IMR-90 (cell line): ENCODE results near the gene ILRUN. TPM values are rescaled to one million over a fixed set of nuclear protein-coding genes. Genes with fewer than 3 reads are reported as not detected.

Source experiments
- ATAC-seq: fragments of 200-7000 bp; cut with Tn5 transposase; 2 replicates; pipeline ENCODE4 v1.9.1; 2020; ENCODE audit warnings: low read depth, mild to moderate bottlenecking, moderate library complexity
- BruUV-seq: library from RNA; stranded (reverse); fragments of 400-500 nt; replicated peaks from 2 replicates; lab custom pipeline; 2021; lab: Mats Ljungman, UMichigan
- CTCF ChIA-PET: fragments of 300-600 bp; formaldehyde crosslinking; extraction: SDS; loops from one replicate; lab custom pipeline; 2021; ENCODE audit warnings: antibody characterized with exemption; lab: Yijun Ruan, JAX
- POLR2A ChIA-PET: fragments of 300-600 bp; sonication (Branson Sonifier 250); formaldehyde crosslinking; loops from one replicate; lab custom pipeline; 2022; ENCODE audit warnings: antibody characterized with exemption; ENCODE audit not compliant: unreplicated experiment; lab: Charles Lee
- DNase-seq: peaks from one replicate; pipeline ENCODE4 v3.0.0; 2013
- H2AFZ ChIP-seq: replicated peaks from 2 replicates; pipeline ENCODE3; 2013; ENCODE audit warnings: low read length, mild to moderate bottlenecking; ENCODE audit not compliant: poor library complexity
- H2AK5ac ChIP-seq: 2 replicates; pipeline ENCODE4 v1.6.1; 2013; ENCODE audit warnings: low read depth, low read length, inconsistent platforms
- H2AK9ac ChIP-seq: replicated peaks from 2 replicates; pipeline ENCODE3; 2013; ENCODE audit warnings: mild to moderate bottlenecking, low read depth, low read length, moderate library complexity; ENCODE audit not compliant: poor library complexity
- H2BK120ac ChIP-seq: 2 replicates; pipeline ENCODE4 v1.6.1; 2013; ENCODE audit warnings: low read depth, low read length, inconsistent platforms
- H2BK15ac ChIP-seq: 3 replicates; pipeline ENCODE4 v1.6.1; 2013; ENCODE audit warnings: low read depth, low read length, inconsistent platforms
- H2BK20ac ChIP-seq: 2 replicates; pipeline ENCODE4 v1.6.1; 2013; ENCODE audit warnings: low read depth, mild to moderate bottlenecking, inconsistent platforms, low read length, moderate library complexity
- H2BK5ac ChIP-seq: 2 replicates; pipeline ENCODE4 v1.6.1; 2013; ENCODE audit warnings: mild to moderate bottlenecking, low read depth, low read length, inconsistent platforms; ENCODE audit not compliant: poor library complexity, severe bottlenecking
- H3K14ac ChIP-seq: replicated peaks from 2 replicates; pipeline ENCODE4 v1.6.1; 2013; ENCODE audit warnings: low read depth, low read length, inconsistent platforms
- H3K18ac ChIP-seq: 2 replicates; pipeline ENCODE4 v1.6.1; 2013; ENCODE audit warnings: low read depth, low read length, control low read depth
- H3K23ac ChIP-seq: 2 replicates; pipeline ENCODE4 v1.6.1; 2013; ENCODE audit warnings: low read depth, low read length, inconsistent platforms
- H3K27ac ChIP-seq: 2 replicates; pipeline ENCODE4 v1.5.1; 2013; ENCODE audit warnings: mild to moderate bottlenecking, control low read depth, low read length; ENCODE audit not compliant: insufficient read depth
- H3K27me3 ChIP-seq: 2 replicates; pipeline ENCODE4 v1.6.1; 2013; ENCODE audit warnings: low read length; ENCODE audit not compliant: control insufficient read depth, insufficient read depth
- H3K36me3 ChIP-seq: 2 replicates; pipeline ENCODE4 v1.6.1; 2013; ENCODE audit warnings: low read length, mixed read lengths; ENCODE audit not compliant: control insufficient read depth, insufficient read depth
- H3K4ac ChIP-seq: 2 replicates; pipeline ENCODE4 v1.6.1; 2013; ENCODE audit warnings: low read depth, low read length, inconsistent platforms
- H3K4me1 ChIP-seq: 2 replicates; pipeline ENCODE4 v1.6.1; 2013; ENCODE audit warnings: low read length, mixed read lengths; ENCODE audit not compliant: control insufficient read depth, insufficient read depth
- H3K4me2 ChIP-seq: 2 replicates; pipeline ENCODE4 v1.6.1; 2013; ENCODE audit warnings: low read depth, mild to moderate bottlenecking, control low read depth, low read length, moderate library complexity
- H3K4me3 ChIP-seq: 2 replicates; pipeline ENCODE4 v1.5.1; 2013; ENCODE audit warnings: low read depth, mild to moderate bottlenecking, control low read depth, low read length, moderate library complexity; ENCODE audit not compliant: insufficient read depth
- H3K56ac ChIP-seq: 2 replicates; pipeline ENCODE4 v1.6.1; 2013; ENCODE audit warnings: low read length, inconsistent platforms; ENCODE audit not compliant: insufficient read depth; ENCODE audit errors: extremely low read depth
- H3K79me1 ChIP-seq, 2 experiments: 2 replicates each; pipeline ENCODE4 v1.6.1; 2013; ENCODE audit warnings: low read length in 2 of 2, inconsistent platforms in 1 of 2, low read depth in 1 of 2
- H3K9ac ChIP-seq: 2 replicates; pipeline ENCODE4 v1.6.1; 2013; ENCODE audit warnings: low read depth, low read length, control low read depth
- H3K9me1 ChIP-seq: 2 replicates; pipeline ENCODE4 v1.6.1; 2013; ENCODE audit warnings: low read length, inconsistent platforms; ENCODE audit not compliant: insufficient read depth
- H3K9me3 ChIP-seq: 2 replicates; pipeline ENCODE4 v1.6.1; 2013; ENCODE audit warnings: low read length; ENCODE audit not compliant: control insufficient read depth, insufficient read depth
- H4K20me1 ChIP-seq: 2 replicates; pipeline ENCODE4 v1.6.1; 2013; ENCODE audit warnings: low read length, inconsistent platforms; ENCODE audit not compliant: insufficient read depth
- H4K5ac ChIP-seq: 2 replicates; pipeline ENCODE4 v1.6.1; 2013; ENCODE audit warnings: mild to moderate bottlenecking, low read depth, low read length, control low read depth
- H4K8ac ChIP-seq, 2 experiments: 2 replicates each; pipeline ENCODE4 v1.6.1; 2013; ENCODE audit warnings: low read depth in 2 of 2, low read length in 2 of 2, control low read depth in 1 of 2, inconsistent platforms in 1 of 2
- H4K91ac ChIP-seq: 2 replicates; pipeline ENCODE4 v1.6.1; 2013; ENCODE audit warnings: low read depth, low read length, inconsistent platforms; ENCODE audit not compliant: insufficient read depth
- CEBPB ChIP-seq: IDR thresholded peaks from 2 replicates; pipeline ENCODE4 v1.6.1; 2012; ENCODE audit warnings: low read depth, low read length, improper control_type of control experiment
- CHD1 ChIP-seq: IDR thresholded peaks from 2 replicates; pipeline ENCODE4 v1.6.1; 2012; ENCODE audit warnings: low read depth, low read length, improper control_type of control experiment
- MAFK ChIP-seq: IDR thresholded peaks from 2 replicates; pipeline ENCODE4 v1.6.1; 2012; ENCODE audit warnings: low read depth, low read length, improper control_type of control experiment
- RCOR1 ChIP-seq: IDR thresholded peaks from 2 replicates; pipeline ENCODE4 v1.6.1; 2012; ENCODE audit warnings: mild to moderate bottlenecking, low read length, improper control_type of control experiment; ENCODE audit not compliant: insufficient replicate concordance
- RFX5 ChIP-seq: IDR thresholded peaks from 2 replicates; pipeline ENCODE4 v1.8.0; 2012; ENCODE audit warnings: low read depth, mild to moderate bottlenecking, low read length, moderate library complexity
- WGBS, 2 experiments: methylation state at CpG; one replicate each; pipeline versions ENCODE4 v1.1.5 to v1.1.7; 2013; ENCODE audit warnings: missing lambda C conversion rate in 2 of 2; ENCODE audit not compliant: insufficient read length in 1 of 2; ENCODE audit errors: extremely low coverage in 2 of 2; 5-methylcytosine and 5-hydroxymethylcytosine counted together
- dilution Hi-C: fragments of 300-500 bp; cut with HindIII; formaldehyde crosslinking; loops from one replicate; pipeline ENCODE4 v1.14.3; 2018; ENCODE audit warnings: low sequenced_read_pairs; ENCODE audit not compliant: unreplicated experiment
- in situ Hi-C: fragments of 300-500 bp; cut with MboI; formaldehyde crosslinking; loops from 3 replicates; pipeline ENCODE4 v1.14.3; 2019; ENCODE audit warnings: low sequenced_read_pairs, inconsistent platforms, mixed read lengths
- intact Hi-C: fragments of 100-400 bp; cut with micrococcal nuclease; formaldehyde crosslinking; loops from 2 replicates; pipeline ENCODE4 v1.10.0; 2022
- polyA plus RNA-seq, 3 experiments: library from polyadenylated mRNA; depleted of rRNA; stranded (reverse); fragments of >200 nt; gene quantifications; 2 replicates each; pipeline ENCODE4 v1.2.3, GENCODE V29; 2012; ENCODE audit warnings: low replicate concordance in 1 of 3
- total RNA-seq: library from RNA; depleted of rRNA; stranded (reverse); fragments of >200 nt; gene quantifications from 2 replicates; pipeline ENCODE4 v1.2.3, GENCODE V29; 2012

ILRUN gene
- total and polyA plus RNA-seq, 2 of the 4 experiments (the other 2 are of a cell fraction): 25.4 to 29.9 TPM

GRCh38 chr6:34679552-34680253 is 16.9 kb downstream of the ILRUN start:
- no peaks in the 10 kb centered on the region for H3K36me3 ChIP-seq
- no TSS peak for BruUV-seq
- no peak overlapping the region for H2BK120ac ChIP-seq
- in situ Hi-C loops: no loop called here
- WGBS, 2 experiments: no CpG with 5 or more reads among the region's 1 CpG
- no peak overlapping the region for H3K56ac ChIP-seq
- DNase-seq: peak; percentile 49
- no peak overlapping the region for H2AFZ ChIP-seq
- no peak overlapping the region for H2AK9ac ChIP-seq
- H4K8ac ChIP-seq: peak overlapping the region in 1 of 2 experiments; percentile 31; a peak in 2 of 4 replicates
- 0 out of 2 replicates have a peak overlapping the region, but pooled peaks have one; percentile 23 for H3K18ac ChIP-seq
- peak overlapping the region; percentile 49; the same call in 1 of the 2 replicates for H3K23ac ChIP-seq
- no peak overlapping the region for H3K4me2 ChIP-seq
- CTCF ChIA-PET: no interaction called here
- dilution Hi-C loops: no loop called here
- H2BK15ac ChIP-seq: no peak overlapping the region
- no peak overlapping the region for H2BK5ac ChIP-seq
- peaks cover 28 to 63% of the 10 kb centered on the region in 2 experiments for H3K79me1 ChIP-seq
- peaks cover 5% of the 10 kb centered on the region for H3K4me1 ChIP-seq
- no peak overlapping the region for H3K4me3 ChIP-seq
- H4K20me1 ChIP-seq: peaks cover 27% of the 10 kb centered on the region
- intact Hi-C loops: no loop called here
- POLR2A ChIA-PET: no interaction called here
- H3K27me3 ChIP-seq: no peaks in the 10 kb centered on the region
- peak overlapping the region; percentile 58; the same call in 1 of the 2 replicates for H3K4ac ChIP-seq
- H3K9me3 ChIP-seq: no peaks in the 10 kb centered on the region
- no peak overlapping the region for H2AK5ac ChIP-seq
- H2BK20ac ChIP-seq: no peak overlapping the region
- no peak overlapping the region for H3K27ac ChIP-seq
- peak; percentile 29; the same call in 1 of the 2 replicates for ATAC-seq
- H3K14ac ChIP-seq: peak overlapping the region; percentile 57; the same call in 1 of the 2 replicates
- no peak overlapping the region for H3K9ac ChIP-seq
- no peak overlapping the region for H4K91ac ChIP-seq
- peak overlapping the region; percentile 64; the same call in 1 of the 2 replicates for H4K5ac ChIP-seq
- H3K9me1 ChIP-seq: no peaks in the 10 kb centered on the region
- TF ChIP-seq RFX5 (no peak), CEBPB (peak; percentile 22; the same call in 1 of the 2 replicates), CHD1 (no peak), MAFK (no peak), RCOR1 (no peak)
